GM23338 (cell line): ENCODE data around the gene KLF4. TPM values are rescaled to one million over a fixed set of nuclear protein-coding genes. Genes with fewer than 3 reads are reported as not detected.

Experiments
- ATAC-seq: fragments of 200-7000 bp; cut with Tn5 transposase; 3 replicates; pipeline ENCODE4 v1.9.1; 2020
- DNase-seq: peaks from one replicate; pipeline ENCODE4 v3.0.0-alpha.2; 2015; ENCODE audit warnings: low spot score
- H2AFZ ChIP-seq: fragments of 200-600 bp; sonication (generic); 2 replicates; pipeline ENCODE4 v1.8.0; 2016; ENCODE audit warnings: antibody characterized with exemption, mild to moderate bottlenecking, moderate library complexity
- H3F3A ChIP-seq: fragments of 200-600 bp; sonication (generic); replicated peaks from 2 replicates; pipeline ENCODE4 v1.8.0; 2017; ENCODE audit warnings: antibody characterized with exemption, mixed run types, low read depth
- H3K27ac ChIP-seq: fragments of 200-600 bp; sonication (generic); 2 replicates; pipeline ENCODE4 v1.6.1; 2016; ENCODE audit warnings: low read depth
- H3K27me3 ChIP-seq: fragments of 200-600 bp; sonication (generic); 2 replicates; pipeline ENCODE4 v1.8.0; 2016; ENCODE audit warnings: mild to moderate bottlenecking, mixed run types, moderate library complexity; ENCODE audit not compliant: insufficient read depth
- H3K36me3 ChIP-seq: fragments of 200-600 bp; sonication (generic); 2 replicates; pipeline ENCODE4 v1.8.0; 2016; ENCODE audit warnings: mild to moderate bottlenecking; ENCODE audit not compliant: insufficient read depth
- H3K4me1 ChIP-seq: fragments of 200-600 bp; sonication (generic); 2 replicates; pipeline ENCODE4 v1.8.0; 2016; ENCODE audit warnings: mild to moderate bottlenecking, moderate library complexity; ENCODE audit not compliant: insufficient read depth
- H3K4me2 ChIP-seq: fragments of 200-600 bp; sonication (generic); 2 replicates; pipeline ENCODE4 v1.7.1; 2017; ENCODE audit warnings: mixed run types
- H3K4me3 ChIP-seq: fragments of 200-600 bp; sonication (generic); 2 replicates; pipeline ENCODE4 v1.6.1; 2016; ENCODE audit warnings: mixed run types
- H3K79me2 ChIP-seq: fragments of 200-600 bp; sonication (generic); replicated peaks from 2 replicates; pipeline ENCODE4 v1.8.0; 2017; ENCODE audit warnings: mild to moderate bottlenecking; ENCODE audit not compliant: insufficient read depth
- H3K9me2 ChIP-seq: fragments of 200-600 bp; sonication (generic); 2 replicates; pipeline ENCODE4 v1.8.0; 2017; ENCODE audit not compliant: insufficient read depth
- H4K20me1 ChIP-seq: fragments of 200-600 bp; sonication (generic); replicated peaks from 2 replicates; pipeline ENCODE4 v1.8.0; 2017; ENCODE audit warnings: mild to moderate bottlenecking; ENCODE audit not compliant: insufficient read depth
- H3K27ac Mint-ChIP-seq: 2 replicates; pipeline ENCODE4 v1.8.0; 2020; ENCODE audit warnings: inconsistent platforms, mild to moderate bottlenecking, moderate library complexity, mixed read lengths
- H3K27me3 Mint-ChIP-seq: 3 replicates; pipeline ENCODE4 v1.8.0; 2022; ENCODE audit warnings: low read depth, mild to moderate bottlenecking, moderate library complexity, mixed read lengths, inconsistent platforms; ENCODE audit not compliant: insufficient read depth, poor library complexity
- H3K36me3 Mint-ChIP-seq: 3 replicates; pipeline ENCODE4 v1.8.0; 2021; ENCODE audit warnings: low read depth, mild to moderate bottlenecking, inconsistent platforms, moderate library complexity, mixed read lengths
- H3K4me1 Mint-ChIP-seq: 3 replicates; pipeline ENCODE4 v1.8.0; 2020; ENCODE audit warnings: mild to moderate bottlenecking, inconsistent platforms, mixed read lengths
- H3K4me3 Mint-ChIP-seq: 3 replicates; pipeline ENCODE4 v1.8.0; 2021; ENCODE audit warnings: moderate library complexity, mild to moderate bottlenecking, inconsistent platforms, mixed read lengths
- H3K9me3 Mint-ChIP-seq: 3 replicates; pipeline ENCODE4 v1.8.0; 2020; ENCODE audit warnings: moderate library complexity, mild to moderate bottlenecking, inconsistent platforms, mixed read lengths
- CREB1 ChIP-seq: fragments of 250-450 bp; sonication (Bioruptor Pico); IDR thresholded peaks from 2 replicates; pipeline ENCODE4 v1.5.0; 2020; ENCODE audit warnings: low read depth, mild to moderate bottlenecking, moderate library complexity
- ETS1 ChIP-seq: IDR thresholded peaks from 2 replicates; pipeline ENCODE4 v1.6.1; 2016; ENCODE audit warnings: antibody characterized with exemption
- EZH2phosphoT487 ChIP-seq: fragments of 200-600 bp; sonication (generic); IDR thresholded peaks from one replicate; pipeline ENCODE4 v1.8.1; 2018; ENCODE audit warnings: antibody characterized with exemption; ENCODE audit not compliant: unreplicated experiment
- JUNB ChIP-seq: IDR thresholded peaks from one replicate; pipeline ENCODE4 v1.6.1; 2016; ENCODE audit warnings: antibody characterized with exemption; ENCODE audit not compliant: unreplicated experiment
- STAT1 ChIP-seq: IDR thresholded peaks from one replicate; pipeline ENCODE4 v1.6.1; 2016; ENCODE audit warnings: antibody characterized with exemption; ENCODE audit not compliant: unreplicated experiment
- ZNF331 ChIP-seq: fragments of 250-450 bp; sonication (Bioruptor Pico); IDR thresholded peaks from 2 replicates; pipeline ENCODE4 v1.5.0; 2020; ENCODE audit warnings: low read depth, mild to moderate bottlenecking, moderate library complexity
- ZNF462 ChIP-seq: fragments of 250-450 bp; sonication (Bioruptor Pico); IDR thresholded peaks from 2 replicates; pipeline ENCODE4 v1.5.0; 2020; ENCODE audit warnings: mild to moderate bottlenecking, moderate library complexity
- polyA plus RNA-seq: library from polyadenylated mRNA; unstranded; fragments of >200 nt; fragmentation: Nextera tagmentation; extraction: Ambion mirVana; gene quantifications from 2 replicates; pipeline ENCODE4 v1.2.1, GENCODE V29; 2016
- total RNA-seq: library from RNA; depleted of rRNA; stranded (reverse); fragments of >200 nt; shearing (Covaris generic); gene quantifications from 2 replicates; pipeline ENCODE4 v1.2.3, GENCODE V29; 2014

Gene KLF4
- total and polyA plus RNA-seq, 2 experiments from 2014 or later = 8.3 to 29.8 TPM

- no peak overlapping the region for H3K27ac ChIP-seq
- H3K9me3 Mint-ChIP-seq = no peaks in the 10 kb centered on the region
- H4K20me1 ChIP-seq = no peaks in the 10 kb centered on the region
- TF ChIP-seq CREB1 (CRISPR knock-in tag) (no peak), ETS1 (no peak), STAT1 (no peak), JUNB (no peak), ZNF331 (CRISPR knock-in tag) (no peak), ZNF462 (CRISPR knock-in tag) (no peak), EZH2phosphoT487 (no peak)
- no peaks in the 10 kb centered on the region for H3K36me3 ChIP-seq
- no peak overlapping the region for H3K4me3 ChIP-seq
- ATAC-seq (no peak), DNase-seq (no peak)
- H3K79me2 ChIP-seq = no peaks in the 10 kb centered on the region
- no peaks in the 10 kb centered on the region for H3F3A ChIP-seq
- no peaks in the 10 kb centered on the region; the same call in 2 of the 3 replicates for H3K36me3 Mint-ChIP-seq
- no peak overlapping the region for H3K4me3 Mint-ChIP-seq
- H3K27ac Mint-ChIP-seq = no peak overlapping the region
- no peaks in the 10 kb centered on the region for H3K9me2 ChIP-seq
- H3K27me3 ChIP-seq = no peaks in the 10 kb centered on the region
- peaks cover 6% of the 10 kb centered on the region for H3K27me3 Mint-ChIP-seq
- no peaks in the 10 kb centered on the region for H3K4me1 ChIP-seq
- no peak overlapping the region for H2AFZ ChIP-seq
- no peaks in the 10 kb centered on the region for H3K4me1 Mint-ChIP-seq
- no peak overlapping the region for H3K4me2 ChIP-seq
Observed at GRCh38 chr9:107446491-107446890, 43.1 kb downstream of the KLF4 start.
